ENCODE measurements around the gene PTPRO. TPM values are rescaled to one million over a fixed set of nuclear protein-coding genes. Genes with fewer than 3 reads are reported as not detected.

PTPRO gene
- polyA plus RNA-seq, 3 donors, result 182 to 264 (median 205) TPM

DNA sequence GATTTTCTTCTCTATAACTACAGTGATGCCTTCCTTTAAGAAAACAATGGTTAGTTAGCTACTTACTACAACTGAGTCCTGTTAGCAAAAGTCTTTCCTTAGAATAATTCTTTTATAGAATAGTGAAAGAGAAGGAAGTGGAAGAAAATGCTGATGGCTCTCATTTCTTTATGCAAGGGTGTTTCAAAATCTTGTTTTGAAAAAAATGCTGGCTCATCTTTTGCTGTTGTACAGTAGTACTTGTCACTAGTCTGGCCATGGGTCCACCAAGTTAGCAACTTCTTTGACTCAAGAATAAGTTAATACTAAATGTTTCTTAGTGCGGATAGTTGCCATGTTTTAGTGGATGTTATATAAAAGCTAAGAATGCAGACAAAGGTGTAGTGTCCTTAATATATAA, 225.4 kb downstream of the PTPRO start:
- DNase-seq, result no peak

DNA sequence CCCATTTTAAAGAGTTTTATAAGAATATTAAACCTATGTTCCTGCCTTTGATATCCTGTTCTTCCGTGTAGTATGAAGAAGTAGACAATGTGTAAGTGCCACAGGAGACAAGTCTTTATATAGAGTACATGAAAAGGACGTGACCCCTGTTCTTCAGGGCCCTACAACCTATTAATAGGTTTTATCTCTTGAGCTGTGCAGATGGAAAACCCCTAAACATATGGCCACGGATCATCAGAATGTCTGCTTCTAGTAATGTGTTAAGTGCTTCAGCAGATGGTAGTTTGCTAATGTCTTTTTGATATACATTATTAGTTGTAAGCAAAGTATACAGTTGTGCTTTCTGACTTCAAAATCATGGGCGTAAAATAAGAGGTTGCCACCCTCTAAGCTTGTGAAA, 228.5 kb downstream of the PTPRO start:
- no peak for DNase-seq

DNA sequence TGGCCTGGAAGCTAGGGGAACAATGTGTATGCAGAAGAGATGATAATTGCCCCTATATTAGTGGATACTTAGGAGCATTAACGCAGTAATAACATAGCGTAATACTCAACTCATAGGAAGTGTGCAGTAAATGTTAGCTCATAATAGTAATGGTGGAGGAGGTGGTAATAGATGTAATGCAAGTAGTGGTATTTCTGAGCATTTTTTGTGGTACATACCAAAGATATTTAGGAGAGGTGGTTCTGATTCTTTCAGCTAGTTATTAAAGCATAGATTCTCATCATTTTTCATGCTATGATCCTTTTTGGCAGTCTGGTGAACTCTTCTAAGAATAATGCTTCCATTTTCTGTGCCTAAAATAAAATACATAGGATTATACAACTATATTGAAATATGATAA, 233.1 kb downstream of the PTPRO start:
- DNase-seq, result no peak

DNA sequence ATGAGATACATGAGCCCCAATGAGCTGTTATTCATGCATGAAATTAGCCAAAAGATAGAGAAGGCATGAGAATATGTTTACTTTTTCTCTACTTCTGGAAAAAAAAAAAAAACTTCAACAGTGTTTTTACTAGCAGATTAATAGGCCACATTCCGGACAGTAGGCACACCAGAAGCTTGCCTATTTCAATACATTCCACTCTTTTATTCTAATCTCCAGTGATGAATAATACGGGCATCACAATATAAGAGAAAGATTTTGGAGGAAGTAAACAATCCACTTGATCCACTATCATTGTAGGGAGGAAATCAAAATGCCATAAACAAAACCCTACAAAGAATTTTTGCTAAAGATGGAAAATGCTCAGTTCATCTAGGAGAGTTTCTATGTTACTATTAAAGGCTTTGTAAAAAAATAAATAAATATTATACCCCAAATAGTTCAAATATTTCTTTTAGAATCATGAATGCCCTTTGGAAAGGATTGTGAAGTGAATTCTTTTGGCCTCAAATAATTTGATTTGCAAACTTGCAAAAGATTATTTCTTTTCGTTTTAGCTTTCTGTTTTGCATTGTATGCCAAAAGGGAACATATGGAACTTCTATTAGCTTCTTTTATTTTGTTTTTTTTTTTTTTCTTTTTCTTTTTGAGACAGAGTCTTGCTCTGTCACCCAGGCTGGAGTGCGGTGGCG, 234.2 kb downstream of the PTPRO start:
- no peak for DNase-seq

DNA sequence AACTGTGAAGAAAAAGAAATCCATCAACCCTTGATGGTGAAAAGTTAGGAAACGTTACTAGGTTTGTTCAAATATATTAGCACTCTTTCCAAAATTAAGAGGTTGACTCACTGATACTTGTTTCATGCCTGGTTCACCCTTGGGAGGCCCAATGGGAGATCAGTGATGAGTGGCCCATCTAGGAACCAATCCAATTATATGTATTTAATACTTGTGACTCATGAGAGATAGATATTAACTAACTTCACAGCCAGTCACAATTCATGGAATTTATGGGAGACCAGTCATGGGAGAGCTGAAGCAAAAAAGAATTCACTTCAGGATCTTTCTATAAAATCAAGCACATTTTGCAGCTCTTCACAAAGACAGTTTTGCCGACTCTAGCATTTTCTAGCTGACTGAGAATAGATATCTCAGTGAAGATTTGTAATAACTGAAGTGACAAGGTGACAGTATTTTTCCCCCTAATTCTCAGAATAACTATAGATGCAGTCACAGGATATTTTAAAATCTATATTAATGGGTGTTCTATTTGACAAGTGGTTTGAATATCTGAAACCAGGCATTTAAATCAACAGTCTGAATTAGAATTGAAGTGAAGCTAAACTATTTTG, 236.7 kb downstream of the PTPRO start:
- no peak for DNase-seq

DNA sequence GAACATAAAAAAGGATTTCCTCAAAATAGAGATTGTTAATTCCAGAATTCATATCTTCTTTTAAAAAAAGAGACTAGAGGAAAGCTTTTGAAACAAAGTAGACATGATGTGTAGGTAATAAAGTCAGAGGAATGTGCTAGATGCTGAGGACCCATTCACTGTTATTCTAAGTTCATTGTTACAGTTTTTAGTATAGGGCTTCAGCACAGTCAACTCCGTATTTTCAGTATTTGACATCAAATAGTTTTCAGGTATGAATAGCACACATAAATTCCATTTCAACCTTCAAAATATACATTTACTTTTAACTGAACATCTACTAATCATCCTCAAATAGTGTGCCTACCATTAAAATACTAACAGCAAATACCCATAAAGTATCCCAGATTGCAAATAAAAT, 239.1 kb downstream of the PTPRO start:
- DNase-seq, result no peak

DNA sequence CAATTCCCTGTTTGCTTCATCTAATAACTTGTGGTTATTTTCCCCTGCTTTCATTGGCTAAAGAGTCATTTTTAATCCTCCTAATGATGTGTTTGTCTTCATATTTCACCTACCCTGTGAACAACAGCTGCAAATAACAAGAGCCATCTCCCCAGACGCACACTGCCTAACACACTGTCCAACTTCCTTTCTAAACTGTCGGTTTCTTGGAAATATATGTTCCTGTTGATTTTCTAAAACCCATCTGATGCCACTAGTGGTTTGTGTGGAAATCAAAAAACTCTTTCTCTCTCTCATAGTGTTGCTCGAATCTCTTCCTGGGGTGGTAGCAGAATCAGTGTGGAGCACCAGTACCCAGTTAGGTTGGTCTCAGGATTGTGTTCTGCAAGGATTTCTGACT, 240.0 kb downstream of the PTPRO start:
- DNase-seq, result no peak

DNA sequence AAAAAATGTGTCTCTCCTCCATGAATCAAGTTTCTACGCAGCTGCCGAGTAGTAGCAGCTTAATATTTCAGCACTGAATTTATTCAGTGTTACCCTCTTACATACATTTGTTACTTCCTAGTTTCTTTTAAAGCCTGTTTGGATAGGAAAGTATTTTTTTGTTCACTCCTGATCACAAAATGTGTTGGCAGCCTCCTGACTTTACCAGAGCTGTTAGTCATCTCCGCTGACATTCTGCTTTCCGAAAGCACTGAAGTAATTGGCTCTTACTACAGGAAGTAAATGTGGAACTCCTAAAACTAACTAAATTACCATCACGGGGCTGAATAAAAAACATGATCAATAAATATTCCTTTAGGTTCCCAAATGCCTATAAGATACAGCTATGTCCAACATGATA, 241.4 kb downstream of the PTPRO start:
- DNase-seq, result no peak

DNA sequence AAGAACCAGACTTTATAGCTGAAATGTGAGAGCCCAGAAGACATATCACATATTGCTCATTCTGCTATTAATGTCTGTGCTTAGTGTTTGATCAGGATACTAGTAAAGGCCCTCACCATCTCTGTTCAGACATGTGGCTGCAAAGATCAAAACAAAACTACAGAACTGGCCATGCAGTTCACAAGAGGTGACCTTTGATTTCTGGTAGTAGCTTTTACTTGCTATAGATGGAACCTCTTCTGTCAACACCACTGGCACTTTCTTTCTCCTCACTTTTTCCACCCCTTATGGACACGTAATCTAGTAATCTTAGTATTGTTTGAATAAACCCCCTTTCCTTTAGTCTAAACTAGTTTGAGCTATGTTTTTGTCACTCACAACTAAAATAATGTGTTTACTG, 252.0 kb downstream of the PTPRO start:
- no peak for DNase-seq

DNA sequence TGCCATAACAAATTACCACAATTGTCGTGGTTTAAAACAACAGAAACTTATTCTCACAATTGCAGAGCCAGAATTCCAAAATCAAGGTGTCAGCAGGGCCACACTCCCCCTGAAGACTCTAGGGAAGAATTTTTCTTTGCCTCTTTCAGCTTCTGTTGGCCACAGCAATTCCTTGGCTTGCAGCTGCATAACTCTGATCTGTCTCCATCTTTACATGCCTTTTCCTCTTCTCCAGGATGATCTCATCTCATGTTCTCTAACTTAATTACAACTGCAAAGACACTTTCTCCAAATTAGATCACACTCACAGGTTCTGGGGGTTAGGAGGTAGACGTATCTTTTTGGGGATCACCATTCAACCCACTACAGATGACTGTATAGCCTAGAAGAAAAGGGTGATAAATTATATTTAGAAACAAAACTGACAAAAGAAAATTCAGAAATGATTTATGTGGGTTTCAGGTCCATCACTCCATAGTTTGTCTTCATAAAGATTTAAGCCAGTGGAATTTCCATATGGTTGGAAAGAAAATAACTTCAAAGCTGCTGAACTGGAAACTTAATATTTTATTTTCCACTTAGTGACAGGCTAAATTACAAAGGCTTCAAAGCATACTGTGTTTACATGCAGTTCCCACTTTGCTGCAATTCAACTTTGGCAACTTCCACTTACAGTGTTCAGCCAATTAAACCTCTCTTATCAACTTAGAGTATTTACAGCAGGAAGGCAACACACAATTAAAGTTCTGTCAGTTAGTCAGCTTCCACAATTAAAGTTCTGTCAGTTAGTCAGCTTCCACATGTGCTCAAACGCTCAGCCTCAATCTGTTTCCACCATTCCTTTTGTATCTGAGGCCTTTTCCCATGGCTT, 253.6 kb downstream of the PTPRO start:
- peak; percentile 61 for DNase-seq

DNA sequence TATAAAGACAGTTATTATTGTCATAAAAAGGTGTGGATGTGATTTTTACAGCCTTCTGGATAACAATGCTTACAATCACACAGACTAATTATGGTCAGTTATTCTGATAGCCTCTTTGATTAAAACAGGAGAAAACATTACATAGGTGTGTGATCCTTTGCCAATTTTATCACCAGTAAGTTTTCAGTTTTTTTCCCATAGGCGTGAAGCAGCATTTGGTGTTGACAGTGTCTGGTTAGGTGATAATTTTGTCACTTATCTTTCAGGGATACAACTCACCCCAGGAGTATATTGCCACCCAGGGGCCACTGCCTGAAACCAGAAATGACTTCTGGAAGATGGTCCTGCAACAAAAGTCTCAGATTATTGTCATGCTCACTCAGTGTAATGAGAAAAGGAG, 258.1 kb downstream of the PTPRO start:
- no peak for DNase-seq

DNA sequence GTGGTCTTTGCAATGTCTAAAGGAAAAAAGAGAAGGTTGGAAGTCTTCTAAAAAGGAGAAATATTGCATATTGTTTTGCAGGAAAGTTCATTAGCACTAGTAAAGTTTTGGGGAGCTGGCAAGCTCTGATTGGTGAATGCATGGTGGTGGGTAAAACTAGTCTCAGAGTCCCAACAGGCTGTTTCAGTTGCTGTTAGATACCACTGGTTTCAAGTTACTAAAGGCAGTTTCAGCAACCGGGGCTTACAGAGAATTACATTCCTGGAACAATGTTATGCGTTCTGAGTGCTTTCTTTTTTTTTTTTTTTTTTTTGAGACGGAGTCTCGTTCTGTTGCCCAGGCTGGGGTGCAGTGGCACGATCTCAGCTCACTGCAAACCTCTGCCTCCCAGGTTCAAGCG, 258.7 kb downstream of the PTPRO start:
- DNase-seq, result no peak

DNA sequence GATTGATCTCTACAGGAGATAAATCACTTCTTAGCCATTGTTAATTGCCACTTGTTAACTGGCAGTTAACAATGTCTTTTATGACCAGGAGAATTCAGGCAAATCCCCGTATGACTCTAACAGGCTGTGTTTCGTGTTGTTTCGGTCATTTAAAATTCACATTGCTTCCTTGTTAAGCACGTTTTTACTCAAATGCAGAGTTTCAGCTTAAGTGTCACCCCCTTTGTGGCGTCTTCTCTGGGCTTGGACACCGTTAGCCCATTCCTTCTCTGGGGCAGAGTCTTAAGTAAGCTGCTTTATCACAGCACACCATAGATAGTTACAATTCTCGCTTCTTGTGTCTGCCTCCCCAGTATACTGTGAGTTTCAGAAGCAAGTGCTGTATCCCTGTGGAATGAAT, 261.5 kb downstream of the PTPRO start:
- no peak for DNase-seq

DNA sequence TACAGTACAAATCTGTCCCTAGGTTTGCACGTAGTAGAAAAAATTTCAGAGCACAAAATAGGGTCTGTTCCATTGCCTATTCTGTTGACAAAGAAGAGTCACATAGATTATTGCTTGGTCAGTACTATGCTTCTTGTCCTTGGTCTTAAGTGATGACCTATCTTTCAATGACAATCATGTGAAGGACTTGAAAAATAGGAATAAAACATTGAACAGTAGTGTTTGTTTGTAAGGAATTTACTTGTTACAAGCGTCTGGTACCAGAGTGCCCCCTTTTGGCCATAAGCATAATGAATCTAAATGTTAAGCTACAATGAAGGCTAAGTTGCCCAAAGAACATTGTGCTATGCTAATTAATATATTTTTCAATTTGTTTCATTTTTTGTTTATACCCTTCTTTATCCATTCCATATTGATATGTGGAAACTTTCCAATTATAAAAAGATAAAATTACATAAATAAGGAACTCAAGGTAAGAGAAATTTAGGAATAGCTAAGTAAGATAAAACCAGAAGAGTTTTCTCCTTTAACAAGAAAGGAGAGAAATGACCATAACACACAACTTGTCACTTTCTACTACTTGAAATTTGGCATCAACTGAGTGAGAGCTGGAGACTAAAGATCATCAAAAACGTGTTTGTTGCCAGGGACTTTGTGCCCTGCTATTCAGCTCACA, 262.2 kb downstream of the PTPRO start:
- no peak for DNase-seq

DNA sequence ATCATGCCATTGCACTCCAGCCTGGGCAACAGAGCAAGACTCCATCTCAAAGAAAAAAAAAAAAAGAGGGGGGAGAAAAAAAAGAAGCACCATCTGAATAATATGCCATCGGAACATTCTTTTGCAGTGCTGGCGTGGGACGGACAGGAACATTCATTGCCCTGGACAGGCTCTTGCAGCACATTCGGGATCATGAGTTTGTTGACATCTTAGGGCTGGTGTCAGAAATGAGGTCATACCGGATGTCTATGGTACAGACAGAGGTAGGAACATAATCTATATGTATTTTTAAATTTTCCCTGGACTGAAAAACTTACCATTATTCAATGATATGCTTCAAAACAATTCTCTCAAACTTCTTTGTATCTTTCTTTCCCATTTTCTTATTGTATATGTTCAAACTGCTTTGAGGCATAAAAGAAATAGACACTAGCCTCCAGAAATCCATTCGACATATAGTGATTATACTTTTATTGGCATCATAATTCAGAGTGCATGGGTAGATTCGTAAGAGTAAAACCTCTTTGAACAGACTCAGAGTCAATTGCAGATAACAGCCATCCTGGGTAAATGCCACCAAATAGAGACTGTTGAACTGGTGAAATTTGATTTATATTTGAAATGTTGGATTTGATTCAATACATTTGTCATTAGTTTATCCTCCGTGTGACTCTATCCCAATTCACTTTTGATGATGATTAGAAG, 267.2 kb downstream of the PTPRO start:
- no peak for DNase-seq

DNA sequence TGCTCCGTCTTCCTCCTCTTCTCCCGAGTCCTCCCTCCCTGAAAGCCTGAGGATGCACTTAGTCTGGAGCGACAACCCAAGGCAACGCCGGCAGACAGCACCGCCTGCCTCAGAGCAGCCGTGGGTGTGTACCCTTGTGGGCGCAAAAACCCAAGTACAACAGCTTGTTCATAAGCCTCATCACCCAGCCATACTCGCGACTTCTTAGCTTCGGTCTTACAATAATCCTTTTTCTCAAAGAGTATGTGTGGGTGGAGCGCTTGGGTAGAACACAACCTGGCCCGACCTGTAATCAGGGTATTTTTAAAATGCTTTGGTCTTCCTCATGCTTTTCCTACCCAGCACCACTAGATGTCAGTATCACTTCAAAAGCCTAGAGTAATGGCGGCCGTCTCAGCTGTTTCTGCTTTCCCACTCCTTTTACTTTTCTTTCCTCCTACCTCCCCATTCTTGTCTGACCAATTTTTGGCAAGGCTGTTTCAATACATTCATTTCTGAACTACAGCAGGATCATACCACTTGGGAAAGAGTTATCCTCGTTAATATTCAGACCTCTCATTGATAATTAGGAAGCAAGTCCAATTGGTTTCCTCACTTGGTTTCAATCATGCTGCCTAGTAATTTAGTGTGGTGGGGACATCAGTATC, 268.0 kb downstream of the PTPRO start:
- peak; percentile 75 for DNase-seq

DNA sequence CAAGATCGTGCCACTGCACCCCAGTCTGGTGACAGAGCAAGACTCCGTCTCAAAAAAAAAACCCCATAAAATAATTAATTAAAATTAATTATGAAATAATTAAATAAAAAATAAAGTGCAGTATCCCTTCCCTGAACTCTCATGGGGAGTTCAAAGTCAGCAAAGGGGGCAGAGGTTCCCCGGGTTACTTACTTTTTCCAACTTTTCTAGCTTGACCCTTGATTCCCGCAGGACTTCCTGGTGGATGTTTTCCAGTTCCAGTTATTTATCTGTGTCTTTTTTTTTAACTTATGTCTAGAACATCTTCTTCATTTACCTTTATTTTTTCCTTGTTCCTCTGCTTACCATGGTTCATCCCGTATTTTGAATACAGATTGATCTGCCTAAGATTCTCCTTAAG, 269.5 kb downstream of the PTPRO start:
- no peak for DNase-seq

DNA sequence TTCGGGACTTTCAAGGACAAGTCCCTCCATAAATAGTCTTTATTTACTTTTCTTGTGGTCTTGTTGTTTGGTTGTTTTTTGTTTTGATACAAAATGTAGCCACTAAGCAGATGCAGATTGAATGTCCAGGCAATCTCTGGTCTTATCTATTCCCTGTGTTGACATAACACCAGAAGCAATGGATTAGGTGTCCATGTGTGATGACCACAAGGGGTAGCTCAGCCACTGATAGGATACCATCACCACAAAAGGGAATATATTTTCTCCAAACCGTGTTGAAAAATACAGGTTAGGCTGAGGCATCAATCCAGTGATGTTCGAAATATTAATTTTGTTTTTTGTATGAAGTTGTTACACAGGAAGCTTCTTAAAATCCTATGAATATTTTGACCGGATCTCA, 270.6 kb downstream of the PTPRO start:
- no peak for DNase-seq

DNA sequence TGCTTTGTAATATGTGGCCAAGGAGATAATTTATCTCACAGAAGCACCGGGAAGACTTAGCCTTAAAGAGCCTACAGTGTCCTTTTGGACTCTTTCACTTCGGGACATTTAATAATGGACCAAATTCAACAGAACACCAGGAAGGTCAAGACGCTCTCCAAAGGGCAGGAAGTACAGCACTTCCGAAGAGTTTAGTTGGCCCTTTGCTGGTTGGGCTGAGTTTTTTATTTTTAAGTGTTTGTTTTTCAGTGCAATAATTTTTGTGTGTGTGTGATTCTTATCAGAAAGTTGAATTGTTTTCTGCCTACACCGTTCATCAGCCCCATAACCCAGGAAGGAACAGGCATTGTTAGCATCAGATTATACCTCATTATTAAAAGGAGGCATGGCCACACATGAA, 273.9 kb downstream of the PTPRO start:
- no peak for DNase-seq

DNA sequence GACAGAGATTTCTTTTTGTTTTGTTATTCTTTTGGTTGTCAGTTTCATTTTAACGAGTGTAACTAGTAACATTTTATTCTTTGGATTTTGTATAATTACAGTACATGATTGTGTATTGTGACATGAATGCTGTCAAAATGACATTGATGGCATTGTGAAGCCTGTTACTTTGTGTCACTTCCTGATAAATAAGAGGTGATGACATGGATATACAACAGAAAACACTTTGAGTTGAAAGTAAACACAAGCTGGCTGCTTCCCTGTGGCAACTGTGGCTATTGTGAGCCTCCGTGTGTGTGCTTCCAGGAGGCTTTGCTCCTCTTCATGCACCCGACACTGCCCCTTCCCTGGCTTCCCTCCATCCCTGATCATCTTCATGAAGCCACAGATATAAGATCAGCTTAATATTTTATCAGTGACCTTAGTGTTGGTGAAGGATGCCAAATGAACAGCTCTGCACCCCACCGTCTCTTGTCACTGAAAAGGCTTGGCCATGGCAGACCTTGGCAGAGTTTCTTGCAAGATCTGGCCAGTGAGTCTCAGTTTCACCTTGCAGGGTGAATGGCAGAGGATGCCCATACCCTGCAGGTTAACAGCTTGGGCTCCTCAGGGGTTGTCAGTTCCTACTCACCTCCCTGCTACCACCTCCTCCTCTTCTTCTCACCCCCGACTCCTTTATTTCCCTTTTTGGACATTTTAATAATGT, 275.0 kb downstream of the PTPRO start:
- no peak for DNase-seq
